OCI-M2 (cell line): ENCODE data around the gene TMEM184A.
"Not testable (repeated sequence)": the region's sequence is repeated elsewhere in the genome, so short reads cannot be mapped to it uniquely, and the experiment has no call there.

Experiments
- DNase-seq: peaks from one replicate; lab custom pipeline; 2025; ENCODE audit not compliant: unreplicated experiment; lab: John Stamatoyannopoulos, UW

TMEM184A gene

DNA sequence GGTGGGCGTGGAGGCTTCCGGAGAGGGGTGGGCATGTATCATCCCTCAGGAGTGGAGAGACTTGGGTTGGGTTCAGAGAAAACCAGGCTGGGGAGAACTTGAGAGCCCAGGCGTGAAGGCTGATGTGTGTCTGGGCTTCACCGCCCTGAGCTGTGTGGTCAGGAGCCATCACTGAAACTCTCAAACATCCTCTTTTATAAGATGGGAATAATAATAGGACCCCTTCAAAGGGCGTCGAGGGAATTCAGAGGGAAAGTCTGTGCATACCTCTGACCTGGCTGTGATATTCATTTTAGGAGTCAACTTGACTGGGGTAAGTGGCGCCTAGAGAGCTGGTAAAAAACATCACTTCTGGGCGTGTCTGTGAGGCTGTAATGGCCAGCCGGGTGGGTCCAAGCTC, 34.9 kb upstream of the TMEM184A start:
- no peak for DNase-seq

DNA sequence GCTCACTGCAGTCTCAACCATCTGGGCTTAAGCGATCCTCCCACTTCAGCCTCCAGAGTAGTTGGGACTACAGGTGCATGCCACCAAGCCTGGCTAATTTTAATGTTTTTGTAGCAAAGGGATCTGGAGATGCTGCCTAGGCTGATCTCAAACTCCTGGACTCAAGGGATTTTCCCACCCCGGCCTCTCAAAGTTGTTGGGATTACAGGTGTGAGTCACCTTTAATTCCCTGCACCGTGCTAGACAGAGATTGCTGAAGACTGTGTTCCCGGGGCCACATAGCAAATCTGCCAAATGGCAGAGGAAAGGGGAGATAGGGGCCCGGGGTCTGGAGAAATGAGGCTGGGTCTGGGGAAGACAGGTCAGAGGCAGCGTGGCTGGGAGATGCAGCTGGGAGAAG, 34.5 kb upstream of the TMEM184A start:
- DNase-seq = no peak

DNA sequence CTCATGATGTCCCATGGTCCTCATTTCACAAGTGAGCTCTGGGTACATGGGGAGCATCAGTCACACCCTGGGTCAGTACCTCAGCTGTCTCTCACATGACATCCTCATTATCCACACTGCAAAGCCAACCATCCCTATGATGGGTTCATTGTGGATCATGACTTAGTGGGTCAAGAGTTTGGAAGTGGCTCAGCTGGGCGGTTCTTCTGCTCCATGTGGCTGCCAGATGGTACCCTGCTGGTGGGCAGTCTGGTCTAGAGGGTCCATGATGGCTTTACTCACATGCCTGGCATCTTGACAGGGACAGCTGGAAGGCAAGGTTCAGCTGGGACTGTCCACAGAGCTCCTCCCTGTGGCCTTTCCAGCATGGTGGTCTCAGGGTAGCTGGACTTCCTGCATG, 33.0 kb upstream of the TMEM184A start:
- DNase-seq = no peak

DNA sequence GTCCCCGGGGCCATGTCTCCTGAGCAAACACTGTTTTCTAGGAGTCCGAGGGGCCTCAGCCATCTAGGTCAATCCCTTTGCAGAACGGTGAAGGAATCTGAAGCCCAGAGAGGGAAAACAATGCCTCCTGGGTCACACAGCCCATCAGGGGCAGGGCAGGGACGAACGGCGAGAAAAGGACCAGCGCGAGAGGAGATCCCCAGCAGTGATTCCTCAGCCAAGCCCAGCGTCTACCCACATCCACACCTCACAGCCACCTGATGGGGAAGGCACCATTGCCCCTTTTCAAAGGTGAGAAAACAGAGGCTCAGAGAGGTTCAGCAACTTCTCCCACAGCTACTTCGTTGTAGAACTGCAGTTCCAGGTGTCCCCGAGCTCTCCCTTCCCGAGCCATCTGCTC, 31.7 kb upstream of the TMEM184A start:
- DNase-seq = no peak

DNA sequence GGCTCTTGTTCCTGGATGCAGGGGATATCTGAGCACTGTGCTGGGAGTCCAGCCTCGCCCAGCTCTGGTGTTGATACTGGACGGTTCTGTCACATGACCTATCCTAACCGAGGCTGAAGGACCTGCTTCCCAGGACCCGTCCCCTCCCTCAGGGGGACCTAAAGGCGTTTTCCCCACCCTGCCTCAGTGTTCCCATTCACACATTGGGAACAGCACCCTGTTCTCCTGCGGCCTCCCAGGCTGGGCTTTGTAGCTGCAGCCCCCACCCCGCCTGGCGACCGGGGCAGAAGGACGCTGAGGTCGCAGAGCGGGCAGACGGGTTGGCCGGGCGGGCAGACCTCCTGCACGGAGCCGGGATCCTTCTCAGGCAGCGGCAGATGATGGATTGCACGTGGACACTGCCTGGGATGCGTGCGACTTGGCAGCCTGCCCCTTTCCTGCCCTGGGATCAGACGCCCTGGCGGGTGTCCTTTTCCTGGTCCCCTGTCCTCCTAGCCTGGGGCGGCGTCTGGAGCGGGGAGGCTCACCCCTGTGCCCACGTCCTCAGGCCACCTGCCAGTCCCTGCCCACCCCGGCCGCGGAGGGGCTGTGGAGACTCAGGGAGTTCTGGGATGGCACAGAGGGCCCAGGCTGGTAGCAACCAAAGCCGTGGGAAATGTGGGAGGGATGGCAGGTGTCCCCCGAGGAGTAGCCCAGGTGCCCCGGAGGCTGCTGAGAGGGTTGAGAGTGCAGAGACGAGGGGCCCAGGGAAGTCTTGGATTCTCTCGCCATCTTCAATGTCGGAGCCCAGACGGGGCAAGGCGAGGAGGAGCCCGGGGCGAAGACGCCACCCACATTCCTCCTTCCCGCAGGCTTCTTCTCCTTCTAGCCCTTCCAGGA, 31.1 kb upstream of the TMEM184A start:
- DNase-seq = no peak

DNA sequence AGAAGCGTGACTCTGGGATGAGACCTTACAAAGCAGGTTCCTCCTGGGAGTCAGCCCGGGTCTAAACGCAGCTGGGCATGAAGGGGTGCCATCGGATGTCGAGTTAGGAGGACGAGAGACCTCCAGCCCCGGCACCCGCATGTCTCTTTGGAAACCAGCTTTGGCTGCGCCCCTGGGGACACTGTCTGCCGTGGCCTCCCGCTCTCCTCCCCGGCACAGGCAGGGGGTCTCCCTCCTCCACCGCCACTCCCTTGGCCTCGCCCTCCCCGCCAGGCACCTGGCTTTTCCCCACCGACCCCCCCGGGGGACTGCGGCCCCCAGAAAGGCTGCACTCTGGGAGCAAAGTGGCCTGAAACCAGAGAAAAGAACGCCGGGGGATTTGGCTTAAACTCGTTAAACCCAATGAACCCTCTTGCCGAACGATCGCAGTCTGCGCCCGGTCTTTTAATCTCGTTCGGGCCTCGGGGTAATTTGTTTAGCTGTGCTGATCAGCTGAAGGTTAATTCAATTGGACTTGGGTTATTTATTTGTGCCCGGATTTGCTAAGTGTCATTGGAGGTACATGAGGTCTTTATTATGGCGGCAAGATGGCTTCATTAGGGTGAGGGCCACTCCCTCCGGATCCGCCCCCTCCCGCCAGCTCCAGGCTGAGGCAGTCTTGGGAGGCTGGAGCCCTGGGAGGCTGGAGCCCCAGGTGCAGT, 30.3 kb upstream of the TMEM184A start:
- no peak for DNase-seq

DNA sequence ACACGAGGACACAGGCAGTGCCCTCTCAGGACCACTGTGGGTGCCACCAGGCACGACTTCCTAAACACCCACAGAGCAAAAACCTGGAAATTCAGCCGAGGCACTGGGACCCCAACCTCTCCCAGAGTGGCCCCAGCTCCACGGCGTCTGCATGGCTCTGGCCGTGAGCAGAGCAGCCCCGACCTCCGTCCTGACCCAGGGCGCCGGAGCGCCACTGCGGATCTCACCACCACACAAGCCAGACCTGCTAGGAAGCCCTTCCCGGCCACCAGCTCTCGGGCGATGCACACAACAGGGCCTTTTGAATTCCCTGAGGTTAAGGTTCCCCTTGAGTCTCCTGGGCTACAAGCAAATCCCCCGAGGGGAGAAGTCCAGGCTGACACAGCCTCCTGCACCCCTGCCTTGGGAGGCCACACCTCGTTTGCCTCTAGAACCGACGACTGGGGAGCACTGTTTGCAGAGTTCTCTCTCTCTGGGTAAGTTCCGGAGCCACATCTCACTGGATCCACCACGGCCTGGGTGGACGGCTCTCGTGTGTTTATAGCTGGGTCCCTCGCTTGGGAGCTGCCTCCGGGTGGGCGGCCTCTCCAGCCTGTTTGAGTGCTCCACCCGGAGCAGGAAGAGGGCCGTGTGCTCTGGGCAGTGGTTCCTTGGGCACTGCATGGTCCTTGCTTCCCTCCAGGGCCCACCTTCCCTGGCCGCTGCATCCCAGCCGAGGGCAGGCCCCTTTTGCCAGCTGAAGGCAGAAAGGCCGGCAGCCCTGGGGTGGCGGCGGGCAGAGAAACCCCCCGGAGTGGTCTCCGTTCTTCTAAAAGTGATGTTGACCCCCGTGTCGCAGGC, 29.4 kb upstream of the TMEM184A start:
- DNase-seq = no peak

DNA sequence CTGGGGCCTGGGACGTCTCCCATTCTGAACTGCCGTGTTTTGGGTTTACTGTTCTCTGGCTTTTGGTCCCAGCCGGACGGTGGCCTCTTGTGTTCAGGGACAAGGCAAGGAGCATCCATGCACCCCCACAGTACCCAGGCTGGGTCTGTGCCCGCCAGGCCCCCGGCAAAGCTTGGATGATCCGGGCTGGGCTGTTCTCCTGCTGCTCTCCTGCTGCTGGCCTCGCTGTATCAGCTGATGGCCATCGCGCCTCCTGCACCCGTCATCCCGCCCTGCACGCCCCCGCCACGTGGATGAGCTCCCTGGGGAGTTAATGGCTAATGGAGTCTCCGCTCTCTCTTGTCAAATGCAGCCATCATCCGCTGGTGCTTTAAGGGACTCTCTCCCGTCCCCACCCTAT, 28.7 kb upstream of the TMEM184A start:
- DNase-seq = no peak

DNA sequence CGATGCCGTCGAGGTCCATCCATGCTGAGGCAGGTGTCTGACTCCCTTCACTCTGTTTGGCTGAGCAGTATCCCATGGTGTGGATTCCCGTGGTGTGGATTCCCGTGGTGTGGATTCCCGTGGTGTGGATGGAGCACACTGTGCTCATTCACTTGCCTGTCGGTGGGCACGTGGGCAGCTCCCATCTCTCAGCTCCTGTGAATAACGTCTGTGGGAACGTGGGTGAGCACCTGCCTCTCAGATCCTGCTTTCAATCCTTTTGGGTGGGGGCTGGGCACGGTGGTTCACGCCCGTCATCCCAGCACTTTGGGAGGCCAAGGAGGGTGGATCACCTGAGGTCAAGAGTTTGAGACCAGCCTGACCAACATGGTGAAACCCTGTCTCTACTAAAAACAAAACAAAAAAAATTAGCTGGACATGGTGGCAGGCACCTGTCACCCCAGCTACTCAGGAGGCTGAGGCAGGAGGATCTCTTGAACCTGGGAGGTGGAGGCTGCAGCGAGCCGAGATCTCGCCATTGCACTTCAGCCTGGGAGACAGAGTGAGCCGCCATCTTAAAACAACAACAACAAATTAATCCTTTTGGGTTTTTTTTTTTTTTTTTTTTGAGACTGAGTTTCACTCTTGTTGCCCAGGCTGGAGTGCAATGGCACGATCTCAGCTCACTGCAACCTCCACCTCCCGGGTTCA, 27.4 kb upstream of the TMEM184A start:
- DNase-seq = not testable (repeated sequence)

DNA sequence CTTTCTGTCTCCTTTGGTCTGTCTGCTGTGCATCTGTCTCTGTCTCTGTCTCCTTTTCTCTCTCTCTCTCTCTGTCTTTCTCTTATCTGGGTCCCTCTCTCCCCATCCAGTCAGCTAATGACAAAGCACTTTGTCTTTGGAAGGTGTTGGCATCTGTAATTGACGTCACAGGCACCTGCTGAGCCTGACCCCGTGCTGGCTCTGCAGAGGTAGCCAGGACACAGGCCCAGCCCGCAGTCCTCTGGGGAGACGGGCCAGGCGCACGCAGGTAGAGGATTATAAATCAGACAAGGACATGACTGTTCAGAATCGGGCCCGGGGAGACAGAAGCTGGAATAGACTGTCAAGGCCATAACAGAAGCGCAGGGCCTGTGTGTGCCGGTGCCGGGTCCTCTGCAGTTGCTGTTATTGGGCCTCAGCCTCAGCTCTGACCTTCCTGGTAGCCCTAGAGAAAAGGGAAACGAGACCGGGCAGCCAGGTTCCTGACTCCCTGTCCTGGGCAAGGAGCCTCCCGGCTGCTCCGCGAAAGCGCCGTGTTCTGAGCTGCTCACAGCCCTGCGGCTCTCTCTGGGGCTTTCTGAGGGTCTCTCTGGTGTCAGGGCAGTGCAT, 24.5 kb upstream of the TMEM184A start:
- no peak for DNase-seq

DNA sequence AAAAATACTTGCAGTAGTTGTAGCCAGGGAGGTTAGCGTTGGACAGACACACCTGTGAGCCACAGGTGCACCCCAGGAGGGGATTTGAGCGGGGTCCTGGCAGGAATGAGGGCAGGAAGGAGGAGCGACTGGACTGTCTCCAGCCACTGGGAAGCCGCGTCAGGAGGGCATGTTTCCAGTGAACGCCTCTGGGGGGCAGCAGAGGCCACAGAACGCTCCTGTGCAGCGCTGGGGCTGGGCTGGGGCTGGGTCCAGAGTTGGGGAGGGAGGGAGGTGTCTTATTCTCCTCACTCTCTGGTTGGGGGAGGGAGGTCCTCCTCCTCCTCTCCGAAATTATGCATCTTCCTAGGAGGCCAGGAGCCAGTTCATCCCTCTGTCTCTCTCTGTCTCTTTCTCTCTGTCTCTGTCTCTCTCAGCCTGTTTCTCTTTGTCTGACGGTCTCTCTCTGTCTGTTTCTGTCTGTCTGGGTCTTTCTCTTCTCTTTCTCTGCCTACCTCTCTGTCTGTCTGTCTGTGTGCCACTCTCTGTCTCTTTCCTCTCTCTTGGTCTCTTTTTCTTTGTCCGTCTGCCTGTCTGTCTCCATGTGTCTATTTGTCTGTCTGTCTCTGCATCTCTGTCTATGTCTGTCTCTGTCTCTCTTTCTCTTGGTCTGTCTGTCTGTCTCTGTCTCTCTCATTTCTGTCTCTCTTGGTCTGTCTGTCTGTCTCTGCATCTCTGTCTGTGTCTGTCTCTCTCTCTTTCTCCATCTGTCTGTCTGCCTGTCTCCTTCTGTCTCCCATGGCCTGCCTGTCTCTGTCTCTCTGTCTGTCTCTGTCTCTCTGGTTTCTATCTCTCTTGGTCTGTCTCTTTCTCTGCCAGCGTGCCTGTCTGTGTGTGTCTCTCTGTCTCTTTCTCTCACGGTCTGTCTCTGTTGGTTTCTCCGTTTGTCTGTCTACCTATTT, 23.7 kb upstream of the TMEM184A start:
- DNase-seq = peak; percentile 6

DNA sequence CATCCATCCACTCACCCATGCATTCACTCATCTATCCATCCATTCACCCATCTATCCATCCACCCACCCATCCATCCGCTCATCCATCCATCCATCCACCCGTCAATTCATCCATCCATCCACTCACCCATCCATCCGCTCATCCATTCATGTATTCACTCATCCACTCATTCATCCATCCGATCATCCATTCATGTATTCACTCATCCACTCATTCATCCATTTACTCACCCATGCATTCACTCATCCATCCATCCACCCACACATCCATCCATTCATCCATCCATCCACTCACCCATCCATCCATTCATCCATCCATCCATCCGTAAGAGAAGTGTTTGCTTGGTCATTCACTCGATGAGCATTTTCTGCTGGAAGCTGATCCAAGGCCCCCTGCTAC, 22.5 kb upstream of the TMEM184A start:
- no peak for DNase-seq

DNA sequence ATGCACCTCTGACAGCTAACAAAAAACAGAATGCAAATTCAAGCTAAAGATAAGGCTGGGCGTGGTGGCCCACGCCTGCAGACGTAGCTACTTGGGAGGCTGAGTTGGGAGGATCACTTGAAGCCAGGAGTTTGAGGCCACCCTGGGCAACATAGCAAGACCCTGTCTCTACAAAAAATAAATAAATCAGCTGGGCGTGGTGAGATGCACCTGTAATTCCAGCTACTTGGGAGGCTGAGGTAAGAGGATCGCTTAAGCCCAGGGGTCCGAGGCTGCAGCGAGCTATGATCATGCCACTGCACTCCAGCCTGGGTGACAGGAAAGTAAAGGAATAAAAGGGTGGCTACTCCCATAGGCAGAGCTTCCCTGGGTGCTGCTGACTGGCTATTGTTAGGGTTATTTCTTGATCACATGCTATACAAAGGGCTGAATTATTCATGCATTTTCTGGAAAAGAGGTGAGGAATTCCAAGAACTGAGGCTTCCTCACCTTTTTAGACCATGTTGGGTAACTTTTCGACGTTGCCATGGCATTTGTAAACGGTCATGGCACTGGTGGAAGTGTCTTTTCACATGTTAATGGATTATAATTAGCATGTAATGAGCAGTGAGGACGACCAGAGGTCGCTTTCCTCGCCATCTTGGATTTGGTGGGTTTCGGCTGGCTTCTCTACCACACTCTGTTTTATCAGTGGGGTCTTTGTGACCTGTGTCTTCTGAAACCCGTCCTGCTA, 20.7 kb upstream of the TMEM184A start:
- no peak for DNase-seq

DNA sequence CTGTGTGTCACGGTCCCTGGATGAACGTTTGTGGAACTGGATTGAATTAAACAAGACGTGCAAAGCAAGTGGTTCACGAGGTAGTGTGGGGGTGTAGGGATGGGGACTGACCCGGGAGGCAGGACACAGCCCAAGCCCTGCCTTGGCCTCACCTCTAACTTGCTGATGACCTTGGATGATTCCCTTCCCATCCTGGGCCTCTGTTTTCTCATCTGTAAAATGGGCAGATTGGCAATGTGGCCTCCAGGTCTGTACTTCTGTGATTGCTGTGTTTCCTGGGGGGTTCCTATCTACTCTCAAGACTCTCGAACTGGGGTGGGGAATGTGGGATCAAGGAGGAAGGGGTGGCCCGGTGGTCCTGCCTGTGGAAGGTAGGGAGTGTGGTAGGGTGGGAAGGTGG, 19.8 kb upstream of the TMEM184A start:
- DNase-seq = no peak

DNA sequence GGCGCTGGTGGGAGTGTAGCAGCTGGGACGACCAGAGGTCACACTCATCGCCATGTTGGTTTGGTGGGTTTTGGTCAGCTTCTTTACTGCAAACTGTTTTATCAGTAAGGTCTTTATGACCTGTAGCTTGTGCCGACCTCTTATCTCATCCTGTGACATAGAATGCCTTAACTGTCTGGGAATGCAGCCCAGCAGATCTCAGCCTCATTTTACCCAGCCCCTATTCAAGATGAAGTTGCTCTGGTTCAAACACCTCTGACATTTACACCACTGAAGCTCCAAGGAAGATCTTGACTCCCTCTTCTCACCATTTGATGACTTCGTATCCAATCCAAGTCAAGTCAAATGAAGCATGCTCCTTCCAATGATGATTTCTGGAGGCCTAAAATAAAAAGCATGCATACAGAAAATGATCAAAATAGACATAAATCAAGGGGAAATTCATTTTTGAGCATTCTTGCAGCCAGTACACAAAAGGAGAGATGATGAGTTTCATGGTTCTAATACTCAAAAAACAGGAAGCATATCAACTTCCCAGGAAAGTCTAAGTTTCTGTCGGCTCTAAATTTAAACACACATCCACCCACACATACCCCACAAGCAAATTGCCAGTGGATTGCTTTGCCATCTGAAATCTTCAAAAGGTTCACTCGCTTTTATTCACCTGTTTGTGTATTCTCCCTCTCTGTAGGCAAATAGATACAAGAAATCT, 16.3 kb upstream of the TMEM184A start:
- DNase-seq = no peak

DNA sequence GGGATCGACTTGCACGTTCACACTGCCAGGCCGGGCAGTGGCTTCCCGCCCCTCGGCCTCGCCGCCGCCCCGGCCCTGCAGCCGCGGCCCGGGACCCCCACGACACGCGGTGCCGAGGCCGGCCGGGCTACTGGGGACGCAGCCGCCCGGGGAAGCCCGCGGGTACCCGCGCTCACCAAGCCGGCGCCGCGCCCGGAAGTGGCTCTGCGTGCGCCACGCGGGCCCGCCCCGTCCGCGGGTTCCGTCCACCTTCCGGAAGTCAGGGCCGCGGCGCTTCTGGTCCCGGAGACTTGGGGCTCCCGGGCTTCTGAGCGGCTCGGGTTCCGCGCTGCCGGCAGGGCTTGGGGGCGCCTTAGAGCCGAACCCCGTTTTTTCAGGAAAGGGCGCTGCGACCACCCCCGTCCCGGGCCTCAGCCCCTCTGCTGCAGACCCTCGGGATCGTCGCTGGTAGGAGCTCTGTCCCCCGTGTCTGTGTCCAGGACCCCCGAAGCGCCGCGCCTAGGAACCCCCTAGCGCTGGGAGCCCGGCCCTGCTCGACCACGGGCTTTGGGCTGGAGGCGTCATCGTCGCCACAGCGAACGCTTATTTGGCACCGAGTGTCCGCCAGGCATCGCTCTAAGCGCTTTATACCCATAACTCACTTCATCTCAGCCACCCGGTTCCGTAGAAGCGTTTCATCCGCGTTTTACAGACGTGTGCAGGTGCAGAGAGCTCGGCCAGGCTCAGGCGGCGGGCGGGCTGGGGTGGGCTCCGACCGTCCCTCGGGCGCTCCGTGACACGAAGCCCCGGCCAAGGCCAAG, 14.0 kb upstream of the TMEM184A start, which contains the start of gene PSMG3:
Gene PSMG3, minus strand, starts transcription at position 200 of the 800 bp plus-strand sequence. CDS start 693 bp downstream, outside the sequence.
- DNase-seq = peak; percentile 4

DNA sequence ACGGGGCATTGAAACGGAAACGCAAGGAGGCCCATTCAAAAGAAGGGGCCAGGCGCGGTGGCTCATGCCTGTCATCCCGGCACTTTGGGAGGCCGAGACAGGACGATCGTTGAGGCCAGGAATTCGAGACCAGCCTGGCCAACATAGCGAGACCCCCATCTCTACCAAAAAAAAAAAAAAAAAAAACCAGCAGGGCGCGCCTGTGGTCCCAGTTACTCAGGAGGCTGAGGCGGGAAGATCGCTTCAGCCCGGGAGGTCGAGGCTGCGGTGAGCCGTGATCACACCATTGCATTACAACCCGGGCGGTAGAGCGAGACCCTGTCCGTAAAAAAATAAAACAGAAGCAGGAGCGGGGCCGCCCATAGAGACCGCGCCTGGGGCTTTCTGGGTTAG, 13.4 kb upstream of the TMEM184A start:
- no peak for DNase-seq
